AG04449 (cell line): ENCODE measurements around the gene LGR5.

Experiments
- CTCF ChIA-PET: fragments of 350-600 bp; formaldehyde crosslinking; extraction: SDS; loops from one replicate; lab custom pipeline; 2021; ENCODE audit warnings: antibody characterized with exemption; lab: Yijun Ruan, JAX
- POLR2A ChIA-PET: fragments of 400-600, 350-600 bp; formaldehyde crosslinking; extraction: SDS; loops from one replicate; lab custom pipeline; 2020; ENCODE audit warnings: antibody characterized with exemption, inconsistent platforms; lab: Yijun Ruan, JAX
- DNase-seq: peaks from one replicate; pipeline ENCODE4 v3.0.0-alpha.2; 2010; ENCODE audit warnings: low read depth, low spot score
- H3K4me3 ChIP-seq: 2 replicates; pipeline ENCODE4 v1.5.1; 2011; ENCODE audit warnings: low read depth, mild to moderate bottlenecking, control low read depth, low read length
- CTCF ChIP-seq: IDR thresholded peaks from one replicate; pipeline ENCODE4 v1.5.1; 2011; ENCODE audit warnings: mild to moderate bottlenecking, moderate library complexity, low read length, control low read depth, inconsistent platforms; ENCODE audit not compliant: insufficient read depth; ENCODE audit errors: missing control alignments

LGR5 gene

GRCh38 chr12:71521125-71521524, 81.5 kb downstream of the LGR5 start:
- ChIA-PET CTCF (no interaction called here), POLR2A (no interaction called here)
- TF ChIP-seq CTCF: no peak
- H3K4me3 ChIP-seq: no peak overlapping the region
- no peak for DNase-seq

GRCh38 chr12:71524626-71525025, 85.0 kb downstream of the LGR5 start:
- ChIA-PET CTCF (no interaction called here), POLR2A (no interaction called here)
- no peak overlapping the region for H3K4me3 ChIP-seq
- TF ChIP-seq CTCF: no peak
- DNase-seq: no peak

- POLR2A ChIA-PET: no interaction called here
- no peak for TF ChIP-seq CTCF
- DNase-seq: no peak
- CTCF ChIA-PET: no interaction called here
- H3K4me3 ChIP-seq: no peak overlapping the region
Observed at GRCh38 chr12:71533703-71534102, 94.1 kb downstream of the LGR5 start.

- TF ChIP-seq CTCF: no peak
- ChIA-PET POLR2A (interaction anchor here (0.6 kb wide), 1 partner anchor 56 kb away, joined by 3 read pairs; no protein-coding TSS in a partner anchor), CTCF (interaction anchor here (1.2 kb wide), 1 partner anchor 120 kb away, joined by 4 read pairs; no protein-coding TSS in a partner anchor)
- no peak for DNase-seq
- no peak overlapping the region for H3K4me3 ChIP-seq
Observed at GRCh38 chr12:71536279-71536938, 96.8 kb downstream of the LGR5 start.

GRCh38 chr12:71536939-71537622, 97.5 kb downstream of the LGR5 start:
- DNase-seq: no peak
- POLR2A ChIA-PET: interaction anchor here (0.6 kb wide), 1 partner anchor 56 kb away, joined by 3 read pairs; no protein-coding TSS in a partner anchor
- H3K4me3 ChIP-seq: no peak overlapping the region
- CTCF ChIA-PET: no interaction called here
- no peak for TF ChIP-seq CTCF

GRCh38 chr12:71538807-71539206, 99.2 kb downstream of the LGR5 start:
- no peak for TF ChIP-seq CTCF
- DNase-seq: no peak
- CTCF ChIA-PET: interaction anchor here (2.2 kb wide), 1 partner anchor 123 kb away, joined by 4 read pairs; no protein-coding TSS in a partner anchor
- POLR2A ChIA-PET: no interaction called here
- H3K4me3 ChIP-seq: no peak overlapping the region
